CD14-positive monocyte (primary cell): Measurements from ENCODE around the gene SLMAP. TPM values are rescaled to one million over a fixed set of nuclear protein-coding genes. Genes with fewer than 3 reads are reported as not detected.

Experiments used
- DNase-seq, 3 donors: peaks; one replicate each; pipeline ENCODE4 v3.0.0-alpha.2; 2011 to 2022
- H2AFZ ChIP-seq: 2 replicates; pipeline ENCODE4 v1.6.0; 2012; ENCODE audit warnings: mild to moderate bottlenecking, low read depth, low read length, inconsistent platforms; ENCODE audit not compliant: insufficient read depth, poor library complexity, severe bottlenecking
- H3K27ac ChIP-seq, 2 donors: 1 replicate in 1 of 2; 2 replicates in 1 of 2; pipeline ENCODE4 v1.5.1; 2012 to 2013; ENCODE audit warnings: low read length in 2 of 2, control low read depth in 1 of 2, inconsistent platforms in 1 of 2, low read depth in 1 of 2, mild to moderate bottlenecking in 1 of 2
- H3K27me3 ChIP-seq, 2 donors: one replicate each; pipeline versions ENCODE4 v1.6.0 to v1.6.1; 2011 to 2013; ENCODE audit warnings: low read length in 2 of 2; ENCODE audit not compliant: control insufficient read depth in 2 of 2, insufficient read depth in 2 of 2
- H3K36me3 ChIP-seq, 2 donors: replicated peaks in 1 of 2; 1 replicate in 1 of 2; 2 replicates in 1 of 2; pipeline versions ENCODE4 v1.5.1 to v1.6.1; 2012 to 2013; ENCODE audit warnings: low read length in 2 of 2, control low read depth in 1 of 2, inconsistent platforms in 1 of 2, mild to moderate bottlenecking in 1 of 2; ENCODE audit not compliant: insufficient read depth in 2 of 2, control insufficient read depth in 1 of 2
- H3K4me1 ChIP-seq, 2 donors: 1 replicate in 1 of 2; 2 replicates in 1 of 2; pipeline versions ENCODE4 v1.5.1 to v1.6.1; 2012 to 2013; ENCODE audit warnings: low read length in 2 of 2, control low read depth in 1 of 2, inconsistent platforms in 1 of 2, mild to moderate bottlenecking in 1 of 2, moderate library complexity in 1 of 2; ENCODE audit not compliant: insufficient read depth in 2 of 2, control insufficient read depth in 1 of 2
- H3K4me2 ChIP-seq: replicated peaks from 2 replicates; pipeline ENCODE3; 2012; ENCODE audit warnings: low read length, moderate library complexity, mild to moderate bottlenecking; ENCODE audit not compliant: poor library complexity, severe bottlenecking; ENCODE audit errors: extremely low read depth
- H3K4me3 ChIP-seq, 3 experiments: fragments of 200-600 bp in 1 of 3; sonication (generic) in 1 of 3; replicated peaks in 1 of 3; 1 replicate in 2 of 3; 2 replicates in 1 of 3; pipeline ENCODE4 v1.5.1; 2011 to 2013; ENCODE audit warnings: low read length in 3 of 3, mild to moderate bottlenecking in 3 of 3, control low read depth in 2 of 3, low read depth in 2 of 3, inconsistent platforms in 1 of 3, moderate library complexity in 1 of 3
- H3K79me2 ChIP-seq: 2 replicates; pipeline ENCODE4 v1.6.0; 2012; ENCODE audit warnings: mild to moderate bottlenecking, control low read depth, inconsistent platforms, low read length, moderate library complexity; ENCODE audit not compliant: insufficient read depth
- H3K9ac ChIP-seq: 2 replicates; pipeline ENCODE4 v1.6.0; 2017; ENCODE audit warnings: low read length, mild to moderate bottlenecking; ENCODE audit not compliant: insufficient read depth, poor library complexity, severe bottlenecking
- H3K9me3 ChIP-seq, 2 donors: replicated peaks in 1 of 2; 1 replicate in 1 of 2; 2 replicates in 1 of 2; pipeline versions ENCODE4 v1.5.1 to v1.6.1; 2012 to 2013; ENCODE audit warnings: low read length in 2 of 2, control low read depth in 1 of 2; ENCODE audit not compliant: control insufficient read depth in 1 of 2, insufficient read depth in 1 of 2
- H4K20me1 ChIP-seq: 2 replicates; pipeline ENCODE4 v1.6.0; 2012; ENCODE audit warnings: mild to moderate bottlenecking, low read length, control low read depth, moderate library complexity; ENCODE audit not compliant: insufficient read depth
- H3K27ac Mint-ChIP-seq, 7 donors: one replicate each; pipeline ENCODE4 v1.8.0; 2020; ENCODE audit warnings: mild to moderate bottlenecking in 7 of 7, mixed read lengths in 7 of 7, moderate library complexity in 6 of 7, inconsistent platforms in 2 of 7
- H3K27me3 Mint-ChIP-seq, 3 donors: one replicate each; pipeline ENCODE4 v1.8.0; 2021 to 2022; ENCODE audit warnings: low read depth in 3 of 3, mild to moderate bottlenecking in 3 of 3, mixed read lengths in 3 of 3, moderate library complexity in 3 of 3, inconsistent platforms in 1 of 3
- H3K36me3 Mint-ChIP-seq, 2 donors: one replicate each; pipeline ENCODE4 v1.8.0; 2020; ENCODE audit warnings: mixed read lengths in 2 of 2, inconsistent platforms in 1 of 2, mild to moderate bottlenecking in 1 of 2
- H3K4me1 Mint-ChIP-seq: one replicate; pipeline ENCODE4 v1.8.0; 2020; ENCODE audit warnings: mild to moderate bottlenecking, mixed read lengths
- H3K4me3 Mint-ChIP-seq, 2 donors: one replicate each; pipeline ENCODE4 v1.8.0; 2020; ENCODE audit warnings: mild to moderate bottlenecking in 2 of 2, mixed read lengths in 2 of 2, moderate library complexity in 1 of 2
- H3K9me3 Mint-ChIP-seq, 7 donors: one replicate each; pipeline ENCODE4 v1.8.0; 2020 to 2022; ENCODE audit warnings: mixed read lengths in 7 of 7, mild to moderate bottlenecking in 6 of 7, moderate library complexity in 6 of 7, inconsistent platforms in 2 of 7
- WGBS: methylation state at CpG from one replicate; pipeline ENCODE4 v1.1.5; 2013; ENCODE audit warnings: missing lambda C conversion rate; ENCODE audit not compliant: insufficient coverage; 5-methylcytosine and 5-hydroxymethylcytosine counted together
- intact Hi-C, 2 donors: fragments of 100-400 bp; cut with micrococcal nuclease; formaldehyde crosslinking; loops; one replicate each; pipeline versions ENCODE4 v1.15.0 to v1.15.1; 2023
- polyA plus RNA-seq, 3 donors: library from polyadenylated mRNA; depleted of rRNA in 1 of 3; unstranded in 2 of 3; stranded (reverse) in 1 of 3; fragments of 300-500 nt in 2 of 3; fragments of >200 nt in 1 of 3; fragmentation: Illumina TruSeq in 2 of 3; gene quantifications; 1 replicate in 2 of 3; 2 replicates in 1 of 3; pipeline ENCODE4 v1.2.3, GENCODE V29; 2012 to 2021
- TF ChIP-seq, protein P1 (sequence below): fragments of 200-600 bp; IDR thresholded peaks from one replicate; pipeline ENCODE4 v1.8.0; 2022; ENCODE audit warnings: antibody characterized with exemption, mild to moderate bottlenecking

The SLMAP gene
- polyA plus RNA-seq, 3 donors: 12.3 to 17.6 (median 16.1) TPM

DNA sequence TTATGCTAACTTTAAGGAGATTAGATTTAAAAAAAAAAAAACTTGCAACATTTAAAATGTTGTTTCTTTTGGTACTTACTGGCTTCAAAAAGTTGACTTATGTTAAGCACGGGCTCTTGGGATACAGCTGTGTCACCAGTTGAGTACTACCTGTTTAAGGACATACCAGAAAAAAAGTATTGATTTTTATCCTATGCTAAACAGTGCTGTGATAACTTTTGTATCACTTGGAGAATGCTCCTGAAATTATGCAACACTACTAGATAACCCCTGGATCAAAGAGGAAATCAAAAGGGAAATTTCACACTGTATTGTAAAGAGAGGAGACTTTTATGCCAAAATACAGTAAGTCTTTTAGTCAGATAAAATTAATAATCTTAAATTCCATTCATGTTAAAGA, 77.7 kb downstream of the SLMAP start:
- no CpG with 5 or more reads among the region's 1 CpG for WGBS
- intact Hi-C loops: no loop called here
- H3K4me2 ChIP-seq: no peak overlapping the region
- peaks cover 3% of the 10 kb centered on the region for H4K20me1 ChIP-seq
- no peak overlapping the region for H3K4me3 Mint-ChIP-seq
- no peak overlapping the region for H3K27ac Mint-ChIP-seq
- H3K9me3 Mint-ChIP-seq: no peaks in the 10 kb centered on the region
- TF ChIP-seq, protein P1, sequence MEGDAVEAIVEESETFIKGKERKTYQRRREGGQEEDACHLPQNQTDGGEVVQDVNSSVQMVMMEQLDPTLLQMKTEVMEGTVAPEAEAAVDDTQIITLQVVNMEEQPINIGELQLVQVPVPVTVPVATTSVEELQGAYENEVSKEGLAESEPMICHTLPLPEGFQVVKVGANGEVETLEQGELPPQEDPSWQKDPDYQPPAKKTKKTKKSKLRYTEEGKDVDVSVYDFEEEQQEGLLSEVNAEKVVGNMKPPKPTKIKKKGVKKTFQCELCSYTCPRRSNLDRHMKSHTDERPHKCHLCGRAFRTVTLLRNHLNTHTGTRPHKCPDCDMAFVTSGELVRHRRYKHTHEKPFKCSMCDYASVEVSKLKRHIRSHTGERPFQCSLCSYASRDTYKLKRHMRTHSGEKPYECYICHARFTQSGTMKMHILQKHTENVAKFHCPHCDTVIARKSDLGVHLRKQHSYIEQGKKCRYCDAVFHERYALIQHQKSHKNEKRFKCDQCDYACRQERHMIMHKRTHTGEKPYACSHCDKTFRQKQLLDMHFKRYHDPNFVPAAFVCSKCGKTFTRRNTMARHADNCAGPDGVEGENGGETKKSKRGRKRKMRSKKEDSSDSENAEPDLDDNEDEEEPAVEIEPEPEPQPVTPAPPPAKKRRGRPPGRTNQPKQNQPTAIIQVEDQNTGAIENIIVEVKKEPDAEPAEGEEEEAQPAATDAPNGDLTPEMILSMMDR: no peak
- no peak overlapping the region for H3K27ac ChIP-seq
- H3K9me3 ChIP-seq: no peaks in the 10 kb centered on the region
- H3K4me1 ChIP-seq: no peaks in the 10 kb centered on the region
- no peak overlapping the region for H3K9ac ChIP-seq
- H3K79me2 ChIP-seq: peaks cover 6% of the 10 kb centered on the region
- H3K27me3 Mint-ChIP-seq: no peaks in the 10 kb centered on the region
- DNase-seq: no peak
- peaks cover 5 to 51% of the 10 kb centered on the region in 2 donors for H3K36me3 ChIP-seq
- no peak overlapping the region for H2AFZ ChIP-seq
- H3K36me3 Mint-ChIP-seq: peaks cover 36 to 38% of the 10 kb centered on the region in 2 donors
- no peaks in the 10 kb centered on the region for H3K4me1 Mint-ChIP-seq
- H3K27me3 ChIP-seq: no peaks in the 10 kb centered on the region
- H3K4me3 ChIP-seq: no peak overlapping the region

DNA sequence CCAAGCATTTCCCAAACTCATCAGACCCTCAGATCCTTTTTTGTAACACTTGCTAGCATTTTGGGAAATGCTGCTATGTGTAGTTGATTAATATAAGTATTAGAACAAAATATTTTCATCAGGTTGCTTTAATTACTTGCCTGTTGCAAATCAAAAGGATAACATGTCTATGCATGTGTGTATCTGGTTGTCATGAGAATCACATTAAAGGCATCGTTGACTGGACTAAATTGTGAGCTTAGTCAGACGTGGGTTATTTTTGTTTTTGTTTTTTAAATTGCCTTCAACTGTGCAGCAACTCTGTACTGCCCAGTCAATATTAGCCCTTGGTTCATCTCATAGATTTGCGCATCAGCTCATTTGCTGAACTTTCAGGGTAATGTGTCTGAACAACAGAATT, 81.6 kb downstream of the SLMAP start:
- Histone ChIP-seq H3K36me3 (peaks cover 6 to 26% of the 10 kb centered on the region in 2 donors), H2AFZ (no peak overlapping the region), H3K9ac (no peak overlapping the region), H3K79me2 (peaks cover 8% of the 10 kb centered on the region), H3K27me3 (no peaks in the 10 kb centered on the region), H4K20me1 (peaks cover 7% of the 10 kb centered on the region), H3K9me3 (no peaks in the 10 kb centered on the region), H3K4me1 (no peaks in the 10 kb centered on the region), H3K27ac (no peak overlapping the region), H3K4me2 (no peak overlapping the region), H3K4me3 (no peak overlapping the region)
- Mint-ChIP-seq H3K27me3 (no peaks in the 10 kb centered on the region), H3K4me1 (peaks cover 6% of the 10 kb centered on the region), H3K27ac (no peak overlapping the region), H3K4me3 (no peak overlapping the region), H3K9me3 (no peaks in the 10 kb centered on the region), H3K36me3 (peaks cover 27 to 32% of the 10 kb centered on the region in 2 donors)
- intact Hi-C loops: no loop called here
- TF ChIP-seq, protein P1: no peak
- 100% methylated on average over 1 of the region's 3 CpGs for WGBS
- no peak for DNase-seq
